IPS-18c (cell line): ENCODE results near the gene RALGPS2.

ENCODE experiments used
- H3K4me3 ChIP-seq: 2 replicates; pipeline ENCODE4 v1.7.0; 2013; ENCODE audit warnings: low read depth, mild to moderate bottlenecking, low read length, moderate library complexity; ENCODE audit not compliant: insufficient read depth
- H3K9me3 ChIP-seq: one replicate; pipeline ENCODE4 v1.6.1; 2013; ENCODE audit warnings: mild to moderate bottlenecking, low read length, moderate library complexity; ENCODE audit not compliant: control insufficient read depth, insufficient read depth

RALGPS2 gene

DNA sequence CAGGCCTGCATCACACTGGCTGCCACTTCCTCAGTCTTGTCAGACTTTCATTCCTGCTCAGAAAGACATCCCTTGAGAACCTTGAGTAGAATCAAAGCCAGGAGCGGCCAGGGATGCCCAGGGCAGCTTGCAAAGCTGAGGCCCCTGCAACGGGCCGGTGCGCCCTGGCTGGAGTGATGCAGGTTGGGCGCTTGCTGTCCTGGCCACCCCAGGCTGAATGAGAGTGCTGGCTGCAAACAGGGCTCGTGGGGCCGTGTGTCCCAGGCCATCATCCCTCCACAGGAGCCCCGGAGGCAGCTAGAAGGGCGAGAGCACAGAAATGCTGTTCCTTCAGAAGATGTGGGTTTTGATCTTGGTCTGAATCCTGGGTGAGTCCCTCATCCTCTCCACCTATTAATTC is 233.4 kb downstream of the RALGPS2 start:
- peaks cover 3% of the 10 kb centered on the region for H3K9me3 ChIP-seq
- H3K4me3 ChIP-seq: no peak overlapping the region

DNA sequence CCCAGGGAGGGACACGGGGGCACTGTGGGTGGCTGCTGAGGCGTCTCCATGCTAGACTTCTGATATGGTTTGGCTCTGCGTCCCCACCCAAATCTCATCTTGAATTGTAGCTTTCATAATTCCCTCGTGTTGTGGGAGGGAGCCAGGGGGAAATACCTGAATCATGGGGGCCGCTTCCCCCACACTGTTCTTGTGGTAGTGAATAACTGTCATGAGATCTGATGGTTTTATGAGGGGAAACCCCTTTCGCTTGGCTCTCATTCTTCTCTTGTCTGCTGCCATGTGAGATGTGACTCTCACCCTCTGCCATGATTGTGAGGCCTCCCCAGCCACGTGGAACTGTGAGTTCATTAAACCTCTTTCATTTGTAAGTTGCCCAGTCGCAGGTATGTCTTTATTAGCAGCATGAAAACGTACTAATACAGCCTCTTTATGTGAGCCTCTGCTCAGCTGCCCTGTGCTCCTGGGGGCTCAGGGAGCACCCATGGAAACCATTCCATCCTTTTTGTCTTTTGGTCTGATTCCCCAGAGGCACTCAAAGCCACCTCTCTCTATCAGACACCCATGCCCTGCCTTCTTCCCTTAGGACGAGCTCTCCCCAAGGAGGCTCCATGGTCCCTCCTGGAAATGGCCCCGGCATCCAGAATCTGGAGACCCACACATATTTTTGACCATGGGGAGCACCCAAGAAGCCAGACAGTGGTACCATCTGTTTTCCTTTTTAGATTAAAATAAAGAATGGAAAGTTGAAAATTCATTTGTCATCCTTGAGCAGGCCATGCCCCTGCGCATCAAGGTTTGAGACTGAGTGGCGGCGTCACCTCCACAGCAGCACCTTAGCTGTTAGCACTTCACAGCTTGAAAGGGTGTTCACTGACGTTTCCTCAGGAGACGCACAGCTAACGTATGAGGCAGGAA is 234.8 kb downstream of the RALGPS2 start:
- H3K4me3 ChIP-seq: no peak overlapping the region
- H3K9me3 ChIP-seq: peaks cover 10% of the 10 kb centered on the region

DNA sequence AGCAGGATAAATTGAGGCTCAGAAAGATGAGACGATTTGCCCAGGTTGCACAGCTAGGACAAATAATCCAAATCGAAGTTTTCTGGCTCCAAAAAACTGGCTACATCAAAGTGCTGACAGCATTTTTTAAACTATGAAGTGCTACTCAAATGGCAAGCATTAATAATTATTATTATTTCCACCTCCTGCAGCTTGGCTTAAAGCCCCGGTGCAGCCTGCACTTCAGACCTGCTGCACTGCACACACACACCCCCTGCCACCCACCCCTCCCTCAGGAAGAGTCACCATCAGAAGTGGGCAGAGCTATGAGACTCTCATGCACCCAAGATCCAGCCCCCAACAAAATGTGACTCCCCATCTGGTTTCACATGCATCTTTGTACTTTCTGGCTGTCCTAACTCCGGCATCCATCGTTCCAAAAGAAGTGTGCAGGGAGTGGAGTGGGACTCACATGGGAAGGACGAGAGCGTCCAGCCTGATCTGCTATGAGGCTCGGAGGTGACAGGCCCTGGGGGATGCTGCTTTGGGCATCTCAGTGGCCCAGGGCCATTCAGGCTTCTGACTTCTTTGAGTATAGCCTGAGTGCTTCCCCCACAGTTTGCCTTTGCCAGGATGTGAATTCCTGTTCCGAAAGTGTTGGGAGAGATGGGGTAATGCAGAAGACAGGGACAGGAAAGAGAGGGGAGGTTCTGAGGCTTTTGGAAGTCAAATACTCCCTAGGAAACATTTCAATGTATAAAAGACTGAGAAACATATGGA is 235.6 kb downstream of the RALGPS2 start:
- Histone ChIP-seq H3K9me3 (peaks cover 10% of the 10 kb centered on the region), H3K4me3 (no peak overlapping the region)

DNA sequence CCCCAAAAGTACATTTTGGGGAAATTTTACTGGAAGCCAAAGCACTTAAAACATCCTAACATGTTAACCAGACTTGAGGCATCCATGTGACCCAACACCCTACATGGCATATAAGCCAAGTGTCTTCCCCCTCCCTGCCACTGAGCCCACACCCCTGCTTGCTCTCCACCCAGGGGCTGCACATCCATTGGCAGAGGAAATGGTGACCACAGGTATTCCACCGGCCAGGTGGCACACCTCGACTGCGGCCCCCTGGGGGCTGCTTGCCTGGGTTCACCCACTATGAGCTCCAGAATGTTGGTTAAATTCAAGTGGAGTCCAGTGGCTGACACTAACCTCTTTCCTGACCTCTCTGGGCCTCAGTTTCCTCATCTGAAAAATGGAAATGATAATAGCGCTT is 236.3 kb downstream of the RALGPS2 start:
- Histone ChIP-seq H3K4me3 (no peak overlapping the region), H3K9me3 (peaks cover 10% of the 10 kb centered on the region)

DNA sequence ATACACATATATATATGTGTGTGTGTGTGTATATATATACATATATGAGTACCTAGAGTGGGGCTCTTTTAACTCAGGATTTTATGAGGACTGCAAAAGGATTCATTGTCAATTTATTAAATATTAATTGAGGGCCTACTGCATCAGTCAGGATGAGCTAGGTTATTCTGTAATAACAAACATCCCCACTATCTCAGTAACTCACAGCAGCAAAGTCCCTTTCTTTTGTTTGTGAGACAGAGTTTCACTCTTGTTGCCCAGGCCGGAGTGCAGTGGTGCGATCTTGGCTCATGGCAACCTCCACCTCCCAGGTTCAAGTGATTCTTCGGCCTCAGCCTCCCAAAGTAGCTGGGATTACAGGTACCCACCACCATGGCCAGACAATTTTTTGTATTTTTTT is 236.8 kb downstream of the RALGPS2 start:
- H3K4me3 ChIP-seq: no peak overlapping the region
- H3K9me3 ChIP-seq: peaks cover 10% of the 10 kb centered on the region

DNA sequence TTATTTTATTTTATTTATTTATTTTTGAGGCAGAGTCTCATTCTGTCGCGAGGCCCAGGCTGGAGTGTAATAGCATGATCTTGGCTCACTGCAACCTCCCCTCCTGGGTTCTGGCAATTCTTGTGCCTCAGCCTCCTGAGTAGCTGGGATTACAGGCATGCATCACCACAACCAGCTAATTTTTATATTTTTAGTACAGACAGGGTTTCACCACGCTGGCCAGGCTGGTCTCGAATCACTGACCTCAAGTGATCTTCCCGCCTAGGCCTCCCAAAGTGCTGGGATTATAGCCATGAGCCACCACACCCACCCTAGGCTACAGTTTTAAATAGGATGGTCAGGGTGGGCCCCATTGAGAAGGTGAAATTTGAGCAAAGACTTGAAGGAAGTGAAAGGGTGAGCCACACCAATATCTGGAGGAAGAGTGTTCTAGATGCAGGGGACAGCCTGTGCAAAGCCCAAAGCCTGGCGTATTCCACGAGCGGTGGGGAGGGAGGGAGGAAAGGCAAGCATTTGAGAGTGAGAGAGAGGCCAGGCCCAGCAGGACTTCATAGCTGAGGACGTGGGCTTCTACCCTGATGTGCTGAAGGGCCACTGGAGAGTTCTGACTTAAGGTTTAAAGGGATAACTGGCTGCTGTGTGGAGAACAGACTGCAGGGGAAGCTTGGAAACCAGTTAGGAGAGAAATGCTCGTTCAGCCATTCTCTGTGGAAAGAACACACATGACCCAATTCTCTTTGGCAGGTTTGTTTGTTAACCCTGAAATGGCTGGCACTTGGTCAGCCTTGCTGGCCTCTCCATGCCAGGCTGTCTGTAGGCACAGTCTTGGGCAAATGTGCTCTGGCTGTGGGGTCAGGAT is 238.0 kb downstream of the RALGPS2 start:
- no peak overlapping the region for H3K4me3 ChIP-seq
- H3K9me3 ChIP-seq: peaks cover 10% of the 10 kb centered on the region

DNA sequence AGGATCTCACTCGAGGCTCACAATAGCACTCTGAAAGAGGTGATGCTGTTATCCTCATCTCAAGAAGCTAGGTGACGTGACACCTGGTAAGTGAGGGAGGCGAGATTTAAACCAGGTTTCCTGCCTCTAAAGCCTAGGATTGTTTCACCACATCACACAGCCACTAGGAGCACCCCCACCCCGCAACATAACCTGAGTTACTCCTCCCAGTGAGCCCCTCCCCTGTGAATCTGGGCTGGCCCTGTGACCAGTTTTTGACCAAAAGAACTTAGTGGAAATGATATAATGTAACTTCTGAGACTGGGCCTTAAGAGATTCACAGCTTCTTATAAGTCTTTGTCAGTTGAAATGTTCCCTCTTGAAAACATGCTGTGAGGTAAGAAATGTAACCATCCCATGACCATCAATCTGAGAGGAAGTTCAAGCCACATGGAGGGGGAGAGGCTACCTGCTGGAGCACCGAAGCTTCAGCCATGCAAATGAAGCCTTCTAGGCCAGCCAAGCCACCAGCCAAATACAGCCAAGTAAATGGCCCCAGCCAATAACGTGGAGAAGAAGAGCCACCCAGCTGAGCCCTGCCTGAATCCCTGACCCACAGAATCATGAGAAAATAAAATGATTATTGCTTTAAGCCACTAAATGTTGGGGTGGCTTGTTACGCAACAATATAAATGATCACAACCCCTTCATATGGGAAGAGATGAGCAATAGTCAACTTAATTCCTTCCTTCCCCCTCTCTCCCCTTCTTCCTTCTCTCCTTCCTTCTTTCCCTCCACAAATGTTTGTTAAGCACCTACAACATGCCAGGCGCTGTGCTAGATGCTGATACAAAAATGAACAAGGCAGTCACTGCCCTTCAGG is 239.7 kb downstream of the RALGPS2 start:
- H3K9me3 ChIP-seq: peaks cover 10% of the 10 kb centered on the region
- no peak overlapping the region for H3K4me3 ChIP-seq

DNA sequence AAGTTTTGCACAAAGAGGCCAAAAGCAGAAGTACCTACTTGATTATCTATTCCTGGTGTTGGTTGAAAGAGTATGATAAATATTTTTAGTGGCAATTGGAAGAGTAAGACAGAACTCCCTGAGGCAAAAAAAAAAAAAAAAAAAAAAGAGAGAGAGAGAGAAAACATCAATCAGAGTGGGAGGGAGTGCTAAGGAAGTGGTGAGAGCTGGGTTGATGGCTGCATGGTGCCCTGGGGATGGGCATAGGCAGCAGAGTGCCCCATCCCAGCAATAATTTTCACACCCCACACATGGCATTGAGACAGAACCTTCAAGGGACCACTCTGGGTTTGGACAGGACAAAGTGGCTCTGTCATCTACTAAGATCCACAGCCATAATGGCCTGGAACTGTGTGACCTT is 241.3 kb downstream of the RALGPS2 start:
- Histone ChIP-seq H3K4me3 (no peak overlapping the region), H3K9me3 (peaks cover 10% of the 10 kb centered on the region)

DNA sequence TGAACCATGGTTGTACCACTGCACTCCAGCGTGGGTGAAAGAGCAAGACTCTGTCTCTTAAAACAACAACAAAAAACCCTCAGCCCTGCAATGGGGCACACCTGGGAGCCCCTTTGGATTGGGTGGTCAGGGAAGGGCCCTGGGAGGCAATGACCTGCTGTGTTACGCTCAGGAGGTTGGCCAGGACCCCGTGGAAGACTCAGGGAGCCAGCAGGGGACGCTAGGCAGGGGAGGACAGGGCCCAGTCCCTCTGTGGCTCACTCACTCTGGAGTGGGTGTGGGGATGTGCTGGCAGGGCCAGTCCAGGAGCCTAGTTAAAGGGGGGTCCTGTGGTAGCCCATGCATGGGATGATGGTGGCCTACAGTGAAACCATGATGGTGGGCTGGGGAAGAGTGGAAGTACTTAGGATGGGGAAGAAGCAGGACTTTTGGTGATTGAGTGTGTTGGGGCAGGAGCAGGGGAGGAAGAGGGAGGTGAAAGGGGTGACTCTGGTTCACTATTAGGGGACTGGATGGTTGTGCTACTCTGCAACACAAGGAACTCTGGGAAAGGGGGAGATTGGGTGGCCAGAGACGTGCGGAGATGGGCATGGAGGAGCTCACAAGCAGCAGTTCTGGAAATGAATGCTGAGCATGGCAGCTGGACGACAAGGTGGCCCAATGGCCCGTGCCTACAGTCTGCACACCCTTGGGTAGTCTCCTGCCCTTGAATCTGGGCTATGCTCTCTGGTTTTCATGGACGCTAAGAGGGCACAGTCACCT is 244.4 kb downstream of the RALGPS2 start:
- Histone ChIP-seq H3K4me3 (no peak overlapping the region), H3K9me3 (peaks cover 3% of the 10 kb centered on the region)

DNA sequence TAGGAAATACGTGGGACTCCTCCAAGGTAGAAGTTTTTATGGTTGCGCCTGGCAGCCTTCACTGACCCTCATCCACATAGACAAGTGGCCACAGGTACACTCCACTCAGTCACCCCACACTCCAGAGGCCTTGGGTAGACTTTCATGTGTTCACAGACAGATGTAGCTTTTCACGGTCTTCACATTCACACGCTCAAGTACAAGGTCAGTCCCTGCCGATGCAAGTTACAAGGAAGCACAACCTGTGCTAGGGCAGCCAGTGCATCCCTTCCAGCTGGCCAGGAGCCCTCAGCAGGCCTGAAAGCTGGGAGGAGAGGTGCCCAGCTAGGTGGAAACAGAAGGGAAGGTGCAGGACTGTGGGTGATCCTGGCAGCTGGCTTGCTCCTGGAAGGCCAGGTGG is 245.1 kb downstream of the RALGPS2 start:
- Histone ChIP-seq H3K4me3 (no peak overlapping the region), H3K9me3 (no peaks in the 10 kb centered on the region)
